SK-N-SH (cell line): ENCODE data around the gene SULT2B1. TPM values are rescaled to one million over a fixed set of nuclear protein-coding genes. Genes with fewer than 3 reads are reported as not detected.
"Not testable (repeated sequence)": the region's sequence is repeated elsewhere in the genome, so short reads cannot be mapped to it uniquely, and the experiment has no call there.

Source experiments
- CTCF ChIA-PET: fragments of 300-600, 350-600 bp; formaldehyde crosslinking; extraction: SDS; loops from one replicate; lab custom pipeline; 2021; lab: Yijun Ruan, JAX
- POLR2A ChIA-PET: fragments of 350-600 bp; sonication (Branson Sonifier 250); formaldehyde crosslinking; extraction: SDS; loops from one replicate; lab custom pipeline; 2020; ENCODE audit warnings: antibody characterized with exemption, inconsistent platforms; lab: Yijun Ruan, JAX
- DNase-seq: peaks from one replicate; pipeline ENCODE4 v3.0.0; 2012
- H2AFZ ChIP-seq: fragments of 200-600 bp; sonication (generic); 2 replicates; pipeline ENCODE4 v1.8.1; 2016; ENCODE audit warnings: antibody characterized with exemption, mild to moderate bottlenecking, low read depth
- H3F3A ChIP-seq: fragments of 200-600 bp; sonication (generic); replicated peaks from 2 replicates; pipeline ENCODE3; 2016; ENCODE audit warnings: antibody characterized with exemption, mild to moderate bottlenecking; ENCODE audit not compliant: insufficient read depth
- H3K27ac ChIP-seq, 2 experiments: fragments of 200-500 bp in 1 of 2; fragments of 200-600 bp in 1 of 2; sonication (Bioruptor generic) in 1 of 2; sonication (generic), shearing (Covaris generic) in 1 of 2; 2 replicates each; pipeline versions ENCODE4 v1.5.1 to v1.6.1; 2014 to 2016; ENCODE audit warnings: low read depth in 2 of 2, inconsistent platforms in 1 of 2, low read length in 1 of 2, mild to moderate bottlenecking in 1 of 2, mixed read lengths in 1 of 2
- H3K27me3 ChIP-seq: fragments of 200-600 bp; sonication (generic), shearing (Covaris generic); 2 replicates; pipeline ENCODE4 v1.6.1; 2016; ENCODE audit warnings: mixed run types; ENCODE audit not compliant: insufficient read depth
- H3K36me3 ChIP-seq, 2 experiments: fragments of 200-500 bp in 1 of 2; fragments of 200-600 bp in 1 of 2; sonication (Bioruptor generic) in 1 of 2; sonication (generic) in 1 of 2; replicated peaks in 1 of 2; 2 replicates each; pipeline versions ENCODE3 to v1.5.1; 2014 to 2016; ENCODE audit warnings: low read length in 1 of 2, mild to moderate bottlenecking in 1 of 2; ENCODE audit not compliant: insufficient read depth in 2 of 2, control insufficient read depth in 1 of 2
- H3K4me1 ChIP-seq, 2 experiments: fragments of 200-500 bp in 1 of 2; fragments of 200-600 bp in 1 of 2; sonication (Bioruptor generic) in 1 of 2; sonication (generic), shearing (Covaris generic) in 1 of 2; 2 replicates each; pipeline versions ENCODE4 v1.5.1 to v1.6.1; 2014 to 2016; ENCODE audit warnings: low read depth in 1 of 2, low read length in 1 of 2, mixed run types in 1 of 2; ENCODE audit not compliant: insufficient read depth in 2 of 2, control insufficient read depth in 1 of 2
- H3K4me2 ChIP-seq: fragments of 200-600 bp; sonication (generic), shearing (Covaris generic); 2 replicates; pipeline ENCODE4 v1.6.1; 2017; ENCODE audit warnings: mixed run types
- H3K4me3 ChIP-seq, 2 experiments: fragments of 200-500 bp in 1 of 2; fragments of 200-600 bp in 1 of 2; sonication (Bioruptor generic) in 1 of 2; sonication (generic), shearing (Covaris generic) in 1 of 2; 2 replicates each; pipeline versions ENCODE4 v1.5.1 to v1.8.1; 2014 to 2016; ENCODE audit warnings: low read depth in 2 of 2, inconsistent platforms in 1 of 2, low read length in 1 of 2, mild to moderate bottlenecking in 1 of 2, mixed read lengths in 1 of 2, moderate library complexity in 1 of 2
- H3K79me2 ChIP-seq: fragments of 200-600 bp; sonication (generic); 2 replicates; pipeline ENCODE4 v1.8.1; 2017; ENCODE audit warnings: mild to moderate bottlenecking; ENCODE audit not compliant: insufficient read depth
- H3K9ac ChIP-seq: fragments of 200-600 bp; sonication (generic); 2 replicates; pipeline ENCODE4 v1.6.1; 2017; ENCODE audit warnings: mixed run types
- H3K9me2 ChIP-seq: fragments of 200-600 bp; sonication (generic); 2 replicates; pipeline ENCODE4 v1.6.1; 2017; ENCODE audit warnings: mixed run types
- H3K9me3 ChIP-seq: fragments of 200-600 bp; sonication (generic); 2 replicates; pipeline ENCODE4 v1.6.1; 2017; ENCODE audit warnings: mixed run types, mild to moderate bottlenecking, moderate library complexity
- H4K20me1 ChIP-seq: fragments of 200-600 bp; sonication (generic); 2 replicates; pipeline ENCODE4 v1.6.1; 2017; ENCODE audit warnings: mild to moderate bottlenecking, mixed run types; ENCODE audit not compliant: insufficient read depth
- CHD2 ChIP-seq: fragments of 150-350 bp; IDR thresholded peaks from 2 replicates; pipeline ENCODE4 v1.6.1; 2018; ENCODE audit warnings: low read length; ENCODE audit not compliant: partially characterized antibody
- CTCF ChIP-seq: fragments of 200-600 bp; sonication (generic); IDR thresholded peaks from 2 replicates; pipeline ENCODE4 v1.6.1; 2017; ENCODE audit warnings: antibody characterized with exemption, mild to moderate bottlenecking, moderate library complexity
- ELF1 ChIP-seq: IDR thresholded peaks from 2 replicates; pipeline ENCODE4 v1.4.0; 2012
- EP300 ChIP-seq, 2 experiments: IDR thresholded peaks; 2 replicates each; pipeline versions ENCODE4 v1.4.0 to v1.6.1; 2012; ENCODE audit warnings: borderline replicate concordance in 1 of 2, low read depth in 1 of 2, low read length in 1 of 2
- MEF2A ChIP-seq: IDR thresholded peaks from 2 replicates; pipeline ENCODE4 v1.4.0; 2012; ENCODE audit warnings: low read depth, borderline replicate concordance
- NFIC ChIP-seq: IDR thresholded peaks from 2 replicates; pipeline ENCODE4 v1.4.0; 2012; ENCODE audit warnings: borderline replicate concordance
- NRF1 ChIP-seq: IDR thresholded peaks from 2 replicates; pipeline ENCODE4 v1.6.1; 2012; ENCODE audit warnings: low read depth, mild to moderate bottlenecking, low read length
- PBX3 ChIP-seq: IDR thresholded peaks from 2 replicates; pipeline ENCODE4; 2012
- POLR2AphosphoS5 ChIP-seq: IDR thresholded peaks from 2 replicates; pipeline ENCODE4 v1.6.1; 2012; ENCODE audit warnings: low read depth, low read length
- RCOR1 ChIP-seq: fragments of 150-350 bp; IDR thresholded peaks from 2 replicates; pipeline ENCODE4 v1.6.1; 2017; ENCODE audit warnings: antibody characterized with exemption, low read length
- RFX5 ChIP-seq: IDR thresholded peaks from 2 replicates; pipeline ENCODE4 v1.6.1; 2012; ENCODE audit warnings: mild to moderate bottlenecking, improper control_type of control experiment, low read length
- SMC3 ChIP-seq: IDR thresholded peaks from 2 replicates; pipeline ENCODE4 v1.6.1; 2012; ENCODE audit warnings: low read depth, low read length, improper control_type of control experiment
- TCF12 ChIP-seq: IDR thresholded peaks from 2 replicates; pipeline ENCODE4 v1.4.0; 2012
- WGBS: methylation state at CpG from one replicate; pipeline ENCODE4 v1.1.6; 2017; ENCODE audit warnings: low lambda C conversion rate; 5-methylcytosine and 5-hydroxymethylcytosine counted together
- polyA plus RNA-seq, 3 experiments: library from polyadenylated mRNA; depleted of rRNA; stranded (reverse); fragments of >200 nt; gene quantifications; 2 replicates each; pipeline ENCODE4 v1.2.3, GENCODE V29; 2012

SULT2B1 gene
- polyA plus RNA-seq, 1 of the 3 experiments (the other 2 are of a cell fraction) = 0.92 TPM

- Histone ChIP-seq H3K9me3 (no peaks in the 10 kb centered on the region), H2AFZ (no peak overlapping the region), H3K79me2 (no peaks in the 10 kb centered on the region; the same call in 1 of the 2 replicates), H3K27me3 (no peaks in the 10 kb centered on the region), H3K4me1 (peaks cover 25 to 27% of the 10 kb centered on the region in 2 experiments), H3K4me2 (no peak overlapping the region), H3K9ac (no peak overlapping the region), H3F3A (peaks cover 21% of the 10 kb centered on the region), H3K36me3 (peaks cover 17 to 25% of the 10 kb centered on the region in 2 experiments), H3K27ac (no peak overlapping the region; a peak in 1 of 4 replicates), H3K4me3 (no peak overlapping the region), H3K9me2 (no peaks in the 10 kb centered on the region), H4K20me1 (no peaks in the 10 kb centered on the region)
- WGBS = 86% methylated on average over 3 of the region's 3 CpGs
- DNase-seq = no peak
- CTCF ChIA-PET = interaction anchor here (0.9 to 1.0 kb wide), 2 partner anchors 15 to 339 kb away, joined by 3 to 5 read pairs; partner anchors contain the start of gene CA11
- POLR2A ChIA-PET = interaction anchor here (0.8 kb wide), 1 partner anchor 164 kb away, joined by 3 read pairs; no protein-coding TSS in a partner anchor
- TF ChIP-seq PBX3 (no peak), CTCF (no peak), POLR2AphosphoS5 (peak; percentile 3; the same call in 1 of the 2 replicates)
These were observed 79.3 kb downstream of the SULT2B1 start for GRCh38 chr19:48631225-48631624.

- POLR2A ChIA-PET = interaction anchor here (1.2 kb wide), 2 partner anchors 9 to 18 kb away, joined by 5 read pairs; partner anchors contain the start of gene FAM83E
- Histone ChIP-seq H3K4me1 (peaks cover 25 to 31% of the 10 kb centered on the region in 2 experiments), H3K36me3 (peaks cover 17 to 25% of the 10 kb centered on the region in 2 experiments), H3K4me2 (peak overlapping the region; percentile 99; the same call in 1 of the 2 replicates), H3F3A (peaks cover 30% of the 10 kb centered on the region)
- H3K27me3 ChIP-seq, H3K9ac ChIP-seq, H3K9me3 ChIP-seq, H2AFZ ChIP-seq, H3K9me2 ChIP-seq, H3K79me2 ChIP-seq, H4K20me1 ChIP-seq, H3K4me3 ChIP-seq, DNase-seq, H3K27ac ChIP-seq: not testable (repeated sequence)
- CTCF ChIA-PET = interaction anchor here (1.3 kb wide), 1 partner anchor 14 kb away, joined by 3 read pairs; the partner anchor contains the start of gene CA11
- 97% methylated on average over 11 of the region's 11 CpGs for WGBS
These were observed 80.3 kb downstream of the SULT2B1 start for GRCh38 chr19:48632286-48632685.

- H3K9me3 ChIP-seq = no peaks in the 10 kb centered on the region
- ChIA-PET CTCF (interaction anchor here (1.3 kb wide), 1 partner anchor 13 kb away, joined by 3 read pairs; the partner anchor contains the start of gene CA11), POLR2A (interaction anchor here (1.2 kb wide), 2 partner anchors 9 to 18 kb away, joined by 5 read pairs; partner anchors contain the start of gene FAM83E)
- H3K27me3 ChIP-seq = no peaks in the 10 kb centered on the region
- H3F3A ChIP-seq = peaks cover 30% of the 10 kb centered on the region
- H3K4me2 ChIP-seq = peak overlapping the region; percentile 99; the same call in 1 of the 2 replicates
- peak overlapping the region in 1 of 2 experiments; percentile 96; a peak in 3 of 4 replicates for H3K27ac ChIP-seq
- H3K4me1 ChIP-seq = peaks cover 25 to 31% of the 10 kb centered on the region in 2 experiments
- 0 out of 2 replicates have a peak overlapping the region, but pooled peaks have one; percentile 17 for H3K9ac ChIP-seq
- no peaks in the 10 kb centered on the region for H4K20me1 ChIP-seq
- H2AFZ ChIP-seq = no peak overlapping the region
- no peak overlapping the region for H3K4me3 ChIP-seq
- DNase-seq = no peak
- no peaks in the 10 kb centered on the region; the same call in 1 of the 2 replicates for H3K79me2 ChIP-seq
- H3K36me3 ChIP-seq = peaks cover 17 to 25% of the 10 kb centered on the region in 2 experiments
- H3K9me2 ChIP-seq = no peaks in the 10 kb centered on the region
- no peak for TF ChIP-seq NRF1
- TF ChIP-seq RFX5 = no peak
- TF ChIP-seq CTCF = no peak
- TF ChIP-seq MEF2A = no peak
- no peak for TF ChIP-seq RCOR1
- no peak for TF ChIP-seq EP300 (IDR thresholded peaks at IDR 0.05; ENCODE audit: borderline replicate concordance in 1 of 2, low read depth in 1 of 2, low read length in 1 of 2)
- no peak for TF ChIP-seq TCF12
- no peak for TF ChIP-seq NFIC
- TF ChIP-seq ELF1 = no peak
- no peak for TF ChIP-seq PBX3
- TF ChIP-seq SMC3 = no peak
- TF ChIP-seq CHD2 = no peak
These were observed 80.7 kb downstream of the SULT2B1 start for GRCh38 chr19:48632692-48633147.
